Natural killer cell (primary cell): Measurements from ENCODE around the gene MME. TPM values are rescaled to one million over a fixed set of nuclear protein-coding genes. Genes with fewer than 3 reads are reported as not detected.

Experiments used
- ATAC-seq, 3 donors: fragments of 150-1000 bp in 2 of 3; fragments of 200-7000 bp in 1 of 3; cut with Tn5 transposase; 1 replicate in 1 of 3; 2 replicates in 2 of 3; pipeline ENCODE4 v1.10.0; 2021; ENCODE audit warnings: mild to moderate bottlenecking in 2 of 3, moderate library complexity in 2 of 3
- DNase-seq, 2 donors: peaks; one replicate each; pipeline versions ENCODE4 v3.0.0 to v3.0.0-alpha.2; 2013 to 2021; ENCODE audit warnings: mixed read lengths in 1 of 2
- H3K27ac ChIP-seq: one replicate; pipeline ENCODE4 v1.5.1; 2013; ENCODE audit warnings: mild to moderate bottlenecking, low read length
- H3K27me3 ChIP-seq: one replicate; pipeline ENCODE4 v1.6.1; 2013; ENCODE audit warnings: low read length; ENCODE audit not compliant: control insufficient read depth, insufficient read depth
- H3K36me3 ChIP-seq: one replicate; pipeline ENCODE4 v1.6.1; 2013; ENCODE audit warnings: low read length; ENCODE audit not compliant: control insufficient read depth, insufficient read depth
- H3K4me1 ChIP-seq: one replicate; pipeline ENCODE4 v1.6.1; 2013; ENCODE audit warnings: low read length; ENCODE audit not compliant: control insufficient read depth, insufficient read depth
- H3K4me3 ChIP-seq: one replicate; pipeline ENCODE4 v1.5.1; 2013; ENCODE audit warnings: low read length
- H3K9me3 ChIP-seq: one replicate; pipeline ENCODE4 v1.6.1; 2013; ENCODE audit warnings: low read length; ENCODE audit not compliant: control insufficient read depth, insufficient read depth
- H3K27ac Mint-ChIP-seq, 2 donors: one replicate each; pipeline ENCODE4 v1.8.0; 2022; ENCODE audit warnings: mild to moderate bottlenecking in 2 of 2, mixed read lengths in 2 of 2, moderate library complexity in 1 of 2
- H3K27me3 Mint-ChIP-seq, 2 donors: one replicate each; pipeline ENCODE4 v1.8.0; 2022; ENCODE audit warnings: low read depth in 2 of 2, mixed read lengths in 2 of 2
- H3K36me3 Mint-ChIP-seq: one replicate; pipeline ENCODE4 v1.8.0; 2022; ENCODE audit warnings: mixed read lengths
- H3K4me1 Mint-ChIP-seq, 2 donors: one replicate each; pipeline ENCODE4 v1.8.0; 2022; ENCODE audit warnings: mixed read lengths in 2 of 2
- H3K4me3 Mint-ChIP-seq: one replicate; pipeline ENCODE4 v1.8.0; 2022; ENCODE audit warnings: mild to moderate bottlenecking, moderate library complexity, mixed read lengths
- H3K9me3 Mint-ChIP-seq, 2 donors: one replicate each; pipeline ENCODE4 v1.8.0; 2022; ENCODE audit warnings: mixed read lengths in 2 of 2
- WGBS: methylation state at CpG from one replicate; pipeline ENCODE4 v1.1.7; 2013; ENCODE audit warnings: missing lambda C conversion rate; ENCODE audit not compliant: insufficient coverage; 5-methylcytosine and 5-hydroxymethylcytosine counted together
- intact Hi-C: fragments of 100-400 bp; cut with micrococcal nuclease; formaldehyde crosslinking; loops from one replicate; pipeline ENCODE4 v1.14.2; 2022
- total RNA-seq, 4 donors: library from RNA; stranded (reverse); fragments of 120-200 nt in 1 of 4; gene quantifications; one replicate each; pipeline versions ENCODE4 v1.2.3 to v1.2.4, GENCODE V29; 2013 to 2022
- TF ChIP-seq, protein P1 (sequence below): fragments of 200-600 bp; IDR thresholded peaks from one replicate; pipeline ENCODE4 v1.8.0; 2022; ENCODE audit warnings: antibody characterized with exemption

The MME gene
- total RNA-seq, 3 donors from 2014 or later (not counting 1 experiment from before 2014, with no cell fraction given): 0.16 to 6.1 TPM; not detected in 1

DNA sequence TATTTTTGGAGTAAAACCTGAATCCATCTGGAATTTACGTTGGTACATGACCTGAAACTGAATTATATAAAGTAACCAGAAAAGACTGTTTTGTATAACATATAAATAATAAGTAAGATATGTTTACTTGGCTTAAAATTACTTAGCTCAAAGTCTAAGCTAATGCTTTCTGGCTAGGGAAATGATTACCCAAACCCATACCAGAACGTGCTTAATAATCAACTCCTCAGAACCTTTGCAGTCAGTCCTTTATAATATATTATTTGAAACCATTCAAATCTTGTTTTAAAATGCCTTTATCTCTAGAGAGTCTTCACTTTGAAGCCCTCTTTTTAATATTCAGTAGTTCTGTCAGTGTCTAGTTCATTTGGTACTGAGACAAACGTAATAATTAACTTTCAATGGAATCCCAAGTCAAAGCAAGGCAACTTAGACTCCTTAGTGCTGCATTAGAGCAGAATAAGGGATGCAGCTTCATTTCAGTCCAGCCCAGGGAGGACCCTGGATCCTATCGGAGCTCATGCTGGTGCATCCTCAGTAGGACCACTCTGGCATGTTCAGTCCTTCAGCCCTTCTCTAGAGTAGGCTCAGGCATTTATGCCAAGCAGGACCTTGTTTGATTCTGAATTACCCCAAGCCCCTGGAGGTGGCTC, 81.6 kb downstream of the MME start:
- no peaks in the 10 kb centered on the region for H3K27me3 Mint-ChIP-seq
- H3K9me3 Mint-ChIP-seq: no peaks in the 10 kb centered on the region
- Histone ChIP-seq H3K4me3 (no peak overlapping the region), H3K9me3 (no peaks in the 10 kb centered on the region), H3K27me3 (no peaks in the 10 kb centered on the region), H3K27ac (no peak overlapping the region), H3K4me1 (no peaks in the 10 kb centered on the region), H3K36me3 (no peaks in the 10 kb centered on the region)
- DNase-seq (no peak), ATAC-seq (no peak)
- H3K36me3 Mint-ChIP-seq: no peaks in the 10 kb centered on the region
- H3K27ac Mint-ChIP-seq: no peak overlapping the region
- H3K4me3 Mint-ChIP-seq: no peak overlapping the region
- H3K4me1 Mint-ChIP-seq: no peaks in the 10 kb centered on the region
- intact Hi-C loops: no loop called here
- WGBS: 91% methylated on average over 3 of the region's 4 CpGs
- TF ChIP-seq, protein P1, sequence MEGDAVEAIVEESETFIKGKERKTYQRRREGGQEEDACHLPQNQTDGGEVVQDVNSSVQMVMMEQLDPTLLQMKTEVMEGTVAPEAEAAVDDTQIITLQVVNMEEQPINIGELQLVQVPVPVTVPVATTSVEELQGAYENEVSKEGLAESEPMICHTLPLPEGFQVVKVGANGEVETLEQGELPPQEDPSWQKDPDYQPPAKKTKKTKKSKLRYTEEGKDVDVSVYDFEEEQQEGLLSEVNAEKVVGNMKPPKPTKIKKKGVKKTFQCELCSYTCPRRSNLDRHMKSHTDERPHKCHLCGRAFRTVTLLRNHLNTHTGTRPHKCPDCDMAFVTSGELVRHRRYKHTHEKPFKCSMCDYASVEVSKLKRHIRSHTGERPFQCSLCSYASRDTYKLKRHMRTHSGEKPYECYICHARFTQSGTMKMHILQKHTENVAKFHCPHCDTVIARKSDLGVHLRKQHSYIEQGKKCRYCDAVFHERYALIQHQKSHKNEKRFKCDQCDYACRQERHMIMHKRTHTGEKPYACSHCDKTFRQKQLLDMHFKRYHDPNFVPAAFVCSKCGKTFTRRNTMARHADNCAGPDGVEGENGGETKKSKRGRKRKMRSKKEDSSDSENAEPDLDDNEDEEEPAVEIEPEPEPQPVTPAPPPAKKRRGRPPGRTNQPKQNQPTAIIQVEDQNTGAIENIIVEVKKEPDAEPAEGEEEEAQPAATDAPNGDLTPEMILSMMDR: no peak

DNA sequence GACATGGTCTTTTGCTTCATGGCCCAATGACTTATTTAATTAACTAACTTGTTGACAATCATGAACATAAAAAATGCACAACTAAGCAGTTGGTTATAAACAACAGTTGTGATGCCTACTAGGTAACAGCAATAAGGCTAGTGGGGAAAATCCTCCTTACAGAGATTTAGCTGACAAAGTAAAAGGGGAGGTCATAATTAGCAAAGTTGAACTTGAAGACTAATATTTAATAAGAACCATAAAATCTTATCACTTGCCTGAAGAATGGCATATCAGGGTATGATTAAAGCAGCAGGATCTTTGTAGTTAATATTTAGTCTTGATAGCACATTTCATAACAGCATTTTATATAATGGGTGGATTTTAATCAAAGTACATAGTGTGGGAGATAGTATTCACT, 84.2 kb downstream of the MME start:
- TF ChIP-seq, protein P1: no peak
- Mint-ChIP-seq H3K4me1 (no peaks in the 10 kb centered on the region), H3K36me3 (no peaks in the 10 kb centered on the region), H3K4me3 (no peak overlapping the region), H3K27me3 (no peaks in the 10 kb centered on the region), H3K9me3 (peaks cover 0 to 5% of the 10 kb centered on the region in 2 donors), H3K27ac (no peak overlapping the region)
- ATAC-seq (no peak), DNase-seq (no peak)
- intact Hi-C loops: no loop called here
- no peaks in the 10 kb centered on the region for H3K9me3 ChIP-seq
- no peaks in the 10 kb centered on the region for H3K4me1 ChIP-seq
- no peak overlapping the region for H3K27ac ChIP-seq
- no peaks in the 10 kb centered on the region for H3K27me3 ChIP-seq
- no peaks in the 10 kb centered on the region for H3K36me3 ChIP-seq
- no peak overlapping the region for H3K4me3 ChIP-seq

DNA sequence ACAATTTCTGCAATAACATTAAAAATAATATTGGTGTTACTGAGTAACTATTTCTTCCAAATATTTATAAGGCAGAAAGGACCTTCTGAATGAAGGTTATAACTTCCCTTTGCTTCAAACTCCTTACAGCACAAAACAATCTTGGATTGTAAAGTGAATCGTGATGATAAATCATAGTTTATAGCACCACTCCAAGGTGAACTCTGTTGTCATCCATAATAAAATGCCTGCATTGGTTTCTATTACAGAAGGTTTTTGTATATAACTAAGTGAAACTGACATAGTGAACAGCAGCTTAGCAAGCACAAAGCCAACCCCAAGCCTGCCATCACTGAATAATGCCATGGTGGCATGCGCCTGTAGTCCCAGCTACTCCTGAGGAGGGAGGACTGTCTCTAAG, 86.3 kb downstream of the MME start:
- intact Hi-C loops: no loop called here
- H3K27ac ChIP-seq: no peak overlapping the region
- Mint-ChIP-seq H3K27me3 (no peaks in the 10 kb centered on the region), H3K9me3 (peaks cover 0 to 5% of the 10 kb centered on the region in 2 donors), H3K4me3 (no peak overlapping the region), H3K27ac (no peak overlapping the region), H3K36me3 (no peaks in the 10 kb centered on the region), H3K4me1 (no peaks in the 10 kb centered on the region)
- H3K9me3 ChIP-seq: no peaks in the 10 kb centered on the region
- no peak for ATAC-seq
- H3K36me3 ChIP-seq: no peaks in the 10 kb centered on the region
- no peaks in the 10 kb centered on the region for H3K27me3 ChIP-seq
- TF ChIP-seq, protein P1: no peak
- no peaks in the 10 kb centered on the region for H3K4me1 ChIP-seq
- no peak overlapping the region for H3K4me3 ChIP-seq
- DNase-seq: no peak
- 100% methylated on average over 1 of the region's 2 CpGs for WGBS

DNA sequence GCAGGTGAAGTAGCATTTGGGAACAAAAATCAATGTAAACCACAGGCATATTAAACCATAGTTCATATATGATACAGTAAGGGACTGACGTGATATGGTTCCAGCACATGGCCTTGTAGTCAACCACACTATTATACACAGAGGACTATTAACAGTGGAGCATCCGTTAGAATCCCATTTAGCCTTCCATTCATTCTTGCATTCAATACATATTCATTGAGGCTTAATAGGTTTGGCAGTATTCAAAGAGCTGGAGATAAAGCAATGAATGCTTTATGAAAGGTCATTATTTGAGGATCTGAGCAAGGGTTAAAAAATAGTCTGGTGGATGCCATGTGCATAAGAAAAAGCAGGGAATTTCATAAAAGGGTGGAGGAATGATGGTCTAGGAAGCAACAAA, 89.1 kb downstream of the MME start:
- Mint-ChIP-seq H3K27ac (no peak overlapping the region), H3K36me3 (no peaks in the 10 kb centered on the region), H3K4me1 (no peaks in the 10 kb centered on the region), H3K4me3 (no peak overlapping the region), H3K27me3 (no peaks in the 10 kb centered on the region), H3K9me3 (peaks cover 0 to 5% of the 10 kb centered on the region in 2 donors)
- Histone ChIP-seq H3K9me3 (no peaks in the 10 kb centered on the region), H3K4me3 (no peak overlapping the region), H3K4me1 (no peaks in the 10 kb centered on the region), H3K27ac (no peak overlapping the region), H3K36me3 (no peaks in the 10 kb centered on the region), H3K27me3 (no peaks in the 10 kb centered on the region)
- WGBS: 100% methylated on average over 1 of the region's 2 CpGs
- ATAC-seq (no peak), DNase-seq (no peak)
- TF ChIP-seq, protein P1: no peak
- intact Hi-C loops: no loop called here
